Right ventricle myocardium inferior (tissue), 1 donor: ENCODE results near the gene PRKX. TPM values are rescaled to one million over a fixed set of nuclear protein-coding genes. Genes with fewer than 3 reads are reported as not detected.
A peak's percentile ranks its signal among the peaks of the same experiment; 100 is the strongest.
"Not testable (repeated sequence)": the region's sequence is repeated elsewhere in the genome, so short reads cannot be mapped to it uniquely, and the experiment has no call there.

Experiments
- ATAC-seq: fragments of 200-7000 bp; cut with Tn5 transposase; one replicate; pipeline ENCODE4 v1.9.1; 2020; ENCODE audit warnings: mild to moderate bottlenecking, moderate library complexity
- DNase-seq: peaks from one replicate; pipeline ENCODE4 v3.0.0; 2021; ENCODE audit errors: missing footprints
- intact Hi-C: fragments of 100-400 bp; cut with DNase I; formaldehyde crosslinking; loops from one replicate; pipeline ENCODE4 v1.11.0; 2022
- long read RNA-seq: library from polyadenylated mRNA; unstranded; transcript quantifications from one replicate; pipeline ENCODE4 v2.0.0, GENCODE V29; 2021
- total RNA-seq: library from RNA; stranded (reverse); fragmentation: NEBNext Ultra II Directional; extraction: Animal tissue kit (Norgen Biotek cat#: 25700); gene quantifications from one replicate; pipeline ENCODE4 v1.2.1, GENCODE V29; 2021
- donor health status: DM: no; HTN: yes; CAD: no; lungs with severe emphysema.

PRKX gene
- 3.8 TPM for total RNA-seq
- long read RNA-seq, full-length matches to known transcripts, result 3 of 4 reads
- long read RNA-seq, partial matches to known transcripts, result 0 of 4 reads
- long read RNA-seq, other reads (novel, unspliced or antisense), result 1 of 4 reads

- peak; percentile 88 for ATAC-seq
- intact Hi-C loops, result loop anchor here (5.0 kb wide), 1 partner anchor 61 kb away; no protein-coding TSS in a partner anchor
- DNase-seq, result peak; percentile 77
Measured at GRCh38 chrX:3713225-3713936, at the start of gene PRKX. Gene PRKX, minus strand, starts transcription at chrX:3713649. Its CDS starts 396 bp downstream, at chrX:3713253.

- intact Hi-C loops, result no loop called here
- no peak for DNase-seq
- ATAC-seq, result no peak
Measured at GRCh38 chrX:3763111-3763510, 49.7 kb upstream of the PRKX start.

- intact Hi-C loops, result no loop called here
- DNase-seq (no peak), ATAC-seq (no peak)
Measured at GRCh38 chrX:3757510-3758025, 44.1 kb upstream of the PRKX start.

- intact Hi-C loops, result no loop called here
- ATAC-seq, result no peak
Measured at GRCh38 chrX:3748052-3748559, 34.7 kb upstream of the PRKX start.

GRCh38 chrX:3743801-3744439 is 30.5 kb upstream of the PRKX start:
- ATAC-seq, result no peak
- intact Hi-C loops, result no loop called here
- no peak for DNase-seq

More at GRCh38 chrX:3748052-3748559, 34.7 kb upstream of the PRKX start:
- no peak for DNase-seq

GRCh38 chrX:3740946-3741345 is 27.5 kb upstream of the PRKX start:
- DNase-seq, ATAC-seq, intact Hi-C loops: not testable (repeated sequence)

- ATAC-seq, result no peak
- intact Hi-C loops, result no loop called here
- DNase-seq, result no peak
Measured at GRCh38 chrX:3738509-3738908, 25.1 kb upstream of the PRKX start.

GRCh38 chrX:3736536-3736935 is 23.1 kb upstream of the PRKX start:
- intact Hi-C loops, DNase-seq, ATAC-seq: not testable (repeated sequence)

GRCh38 chrX:3735891-3736290 is 22.4 kb upstream of the PRKX start:
- DNase-seq, ATAC-seq, intact Hi-C loops: not testable (repeated sequence)

GRCh38 chrX:3734456-3734855 is 21.0 kb upstream of the PRKX start:
- ATAC-seq, DNase-seq, intact Hi-C loops: not testable (repeated sequence)

GRCh38 chrX:3733043-3733430 is 19.6 kb upstream of the PRKX start:
- intact Hi-C loops, result no loop called here
- ATAC-seq, result no peak
- no peak for DNase-seq

- DNase-seq, intact Hi-C loops, ATAC-seq: not testable (repeated sequence)
Measured at GRCh38 chrX:3732326-3733042, 19.0 kb upstream of the PRKX start.

GRCh38 chrX:3728454-3728853 is 15.0 kb upstream of the PRKX start:
- intact Hi-C loops, result no loop called here
- DNase-seq (no peak), ATAC-seq (no peak)

GRCh38 chrX:3723460-3723859 is 10.0 kb upstream of the PRKX start:
- intact Hi-C loops, ATAC-seq, DNase-seq: not testable (repeated sequence)

- DNase-seq (no peak), ATAC-seq (no peak)
- intact Hi-C loops, result no loop called here
Measured at GRCh38 chrX:3717742-3718420, 4.4 kb upstream of the PRKX start.

GRCh38 chrX:3715921-3716320 is 2.5 kb upstream of the PRKX start:
- DNase-seq (no peak), ATAC-seq (no peak)
- intact Hi-C loops, result no loop called here

- ATAC-seq, DNase-seq: not testable (repeated sequence)
- intact Hi-C loops, result loop anchor here (5.0 kb wide), 1 partner anchor 63 kb away; no protein-coding TSS in a partner anchor
Measured at GRCh38 chrX:3714706-3715479, 1.4 kb upstream of the PRKX start.
